ENCODE measurements around the gene MINK1.
"Not testable (repeated sequence)": the region's sequence is repeated elsewhere in the genome, so short reads cannot be mapped to it uniquely, and the experiment has no call there.

MINK1 gene

DNA sequence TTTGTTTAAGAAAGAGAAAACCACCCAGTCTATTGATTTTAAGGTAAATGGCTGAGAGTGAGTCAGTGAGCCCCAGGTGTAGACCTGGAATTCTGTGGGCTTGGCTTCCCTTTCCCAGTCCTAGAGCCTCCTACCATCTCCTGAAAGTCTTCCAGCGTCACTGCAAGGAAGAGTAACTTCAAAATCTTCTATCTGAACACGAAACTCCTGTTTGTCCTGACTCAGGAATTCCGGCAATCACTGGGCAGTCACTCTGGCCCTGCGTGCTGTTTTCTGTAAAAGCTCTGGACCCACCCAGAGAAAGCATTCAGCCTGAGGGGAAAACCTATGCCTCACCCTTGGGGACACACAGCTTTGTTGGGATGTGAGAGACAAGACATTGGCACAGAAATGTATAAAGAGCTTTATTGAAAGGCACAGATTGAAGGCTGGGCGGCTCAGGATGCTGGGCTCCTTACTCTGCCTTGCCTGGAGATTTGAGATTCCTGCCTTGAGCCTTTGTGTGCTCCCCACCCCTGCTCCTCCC, 15.9 kb downstream of the MINK1 start:
- DNase-seq = no peak

DNA sequence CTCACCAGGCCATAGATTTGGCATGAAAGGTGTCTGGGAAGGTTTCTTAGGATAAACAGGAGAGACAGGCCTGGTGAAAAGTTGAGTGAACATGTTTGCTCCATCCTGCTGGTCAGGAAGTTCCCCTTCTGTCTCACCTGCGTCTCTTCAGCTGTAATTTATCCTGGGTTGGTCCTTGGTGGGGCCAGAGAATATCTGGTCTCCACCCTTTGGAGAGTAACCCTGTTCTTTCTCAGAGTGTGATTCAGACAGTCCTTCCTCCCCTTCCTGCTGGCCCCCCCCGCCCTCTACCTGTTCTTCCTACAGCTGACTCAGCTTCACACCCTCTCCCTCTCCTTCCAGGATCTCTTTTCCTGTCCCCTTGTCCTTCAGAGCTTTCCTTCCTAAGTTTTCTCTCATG, 17.1 kb downstream of the MINK1 start:
- DNase-seq = no peak

- no peak for DNase-seq
Measured at GRCh38 chr17:4851084-4851483, 17.9 kb downstream of the MINK1 start.

GRCh38 chr17:4852567-4853207, 19.5 kb downstream of the MINK1 start:
- DNase-seq = no peak

DNA sequence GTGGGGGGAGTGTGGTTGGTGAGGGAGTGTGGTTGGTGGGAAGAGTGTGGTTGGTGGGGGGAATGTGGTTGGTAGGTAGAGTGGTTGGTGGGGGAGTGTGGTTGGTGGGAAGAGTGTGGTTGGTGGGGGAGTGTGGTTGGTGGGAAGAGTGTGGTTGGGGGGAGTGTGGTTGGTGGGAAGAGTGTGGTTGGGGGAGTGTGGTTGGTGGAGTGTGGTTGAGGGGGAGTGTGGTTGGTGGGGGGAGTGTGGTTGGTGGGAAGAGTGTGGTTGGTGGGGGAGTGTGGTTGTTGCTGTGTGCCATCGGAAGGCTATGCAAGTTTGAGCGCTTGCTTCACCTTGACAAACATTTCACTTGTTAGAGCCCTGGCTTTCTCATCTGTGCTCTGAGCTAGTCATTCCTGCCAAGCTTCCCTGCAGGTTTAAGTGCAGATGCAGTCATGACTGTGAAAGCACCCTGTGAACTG, 20.1 kb downstream of the MINK1 start:
- DNase-seq = peak; percentile 13

DNA sequence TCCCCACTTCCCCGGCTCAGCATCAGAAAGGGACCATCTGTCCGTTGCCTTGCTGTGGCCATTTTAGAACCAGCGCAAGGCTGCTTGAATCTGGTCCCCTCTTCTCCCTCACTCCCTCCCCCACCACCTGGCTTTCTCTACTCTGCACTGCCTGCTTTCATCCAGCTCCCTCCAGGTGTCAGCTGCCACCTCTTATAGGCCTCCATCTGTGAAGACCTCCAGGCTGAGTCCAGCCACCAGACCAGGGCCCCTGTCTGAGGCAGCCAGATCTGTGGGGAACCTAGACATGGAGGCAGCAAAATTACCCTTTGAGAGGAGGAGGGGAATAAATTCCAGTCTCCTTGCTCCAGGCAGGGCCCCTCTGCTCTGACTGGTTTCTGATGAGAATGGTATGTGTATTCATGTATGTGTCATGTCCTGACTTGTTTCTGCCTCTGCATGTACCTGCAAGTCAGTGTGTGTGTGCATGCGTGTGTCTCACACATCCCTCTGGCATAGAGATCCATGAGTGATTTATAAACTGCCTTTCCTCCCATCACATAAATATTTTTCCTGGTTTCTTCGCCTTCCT, 21.1 kb downstream of the MINK1 start:
- DNase-seq = no peak

GRCh38 chr17:4856271-4856936, 23.3 kb downstream of the MINK1 start:
- no peak for DNase-seq

GRCh38 chr17:4856937-4857314, 23.8 kb downstream of the MINK1 start:
- DNase-seq = no peak

- not testable (repeated sequence) for DNase-seq
Measured at GRCh38 chr17:4857347-4857746, 24.2 kb downstream of the MINK1 start.

DNA sequence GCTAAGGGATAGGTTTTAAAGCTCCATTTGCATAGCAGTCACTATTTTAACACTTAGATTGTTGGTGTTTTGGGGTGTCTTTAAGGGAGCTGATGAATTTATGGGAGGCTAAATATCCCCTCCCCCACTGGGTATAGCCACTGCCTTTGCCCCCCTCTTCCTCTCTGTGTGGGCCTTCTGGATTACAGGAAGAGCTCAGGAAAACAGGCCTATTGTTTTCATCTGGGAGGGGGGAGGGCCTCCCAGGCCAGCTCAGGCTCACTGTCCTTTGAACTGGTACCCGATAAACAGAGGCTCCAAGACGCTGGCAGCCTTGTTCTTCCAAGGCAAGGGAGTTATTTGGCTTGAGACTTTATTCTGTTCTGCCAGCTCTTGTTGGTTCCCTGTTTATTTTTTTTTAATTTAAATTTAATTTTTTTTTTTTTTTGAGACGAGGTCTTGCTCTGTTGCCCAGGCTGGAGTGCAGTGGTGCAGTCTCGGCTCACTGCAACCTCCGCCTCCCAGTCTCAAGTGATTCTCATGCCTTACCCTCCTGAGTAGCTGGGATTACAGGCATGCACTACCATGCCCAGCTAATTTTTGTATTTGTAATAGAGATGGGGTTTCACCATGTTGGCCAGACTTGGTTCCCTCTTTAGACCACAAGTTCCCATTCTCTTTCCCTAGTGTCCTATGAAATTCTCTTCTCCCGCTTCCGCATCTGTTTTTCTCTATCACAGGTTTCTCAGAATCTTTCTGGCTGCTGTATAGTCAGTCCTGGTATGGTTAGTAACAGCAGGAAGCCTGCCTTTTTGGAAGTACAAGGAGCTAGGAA, 25.1 kb downstream of the MINK1 start:
- no peak for DNase-seq

DNA sequence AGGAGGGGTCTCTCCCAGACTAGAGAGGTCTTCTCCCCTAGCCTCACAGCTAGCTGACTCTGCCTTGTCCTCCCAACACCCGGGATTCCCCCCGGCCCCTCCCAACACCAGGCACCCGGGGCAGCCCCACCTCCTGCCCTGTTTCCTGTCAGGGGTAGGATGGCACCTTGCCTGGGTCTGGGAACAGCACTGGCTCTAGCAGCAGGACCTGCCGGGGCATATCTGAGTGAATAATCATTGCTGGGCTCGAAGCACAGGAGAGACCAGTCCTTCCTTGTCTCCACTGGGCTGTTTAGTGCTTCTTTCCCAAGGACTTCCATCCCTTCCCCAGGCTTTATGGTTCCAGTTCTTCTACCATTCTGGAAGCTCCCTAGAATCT, 25.7 kb downstream of the MINK1 start:
- DNase-seq = no peak

GRCh38 chr17:4859816-4860625, 26.9 kb downstream of the MINK1 start:
- DNase-seq = no peak

- DNase-seq = no peak
Measured at GRCh38 chr17:4860651-4861050, 27.5 kb downstream of the MINK1 start.

DNA sequence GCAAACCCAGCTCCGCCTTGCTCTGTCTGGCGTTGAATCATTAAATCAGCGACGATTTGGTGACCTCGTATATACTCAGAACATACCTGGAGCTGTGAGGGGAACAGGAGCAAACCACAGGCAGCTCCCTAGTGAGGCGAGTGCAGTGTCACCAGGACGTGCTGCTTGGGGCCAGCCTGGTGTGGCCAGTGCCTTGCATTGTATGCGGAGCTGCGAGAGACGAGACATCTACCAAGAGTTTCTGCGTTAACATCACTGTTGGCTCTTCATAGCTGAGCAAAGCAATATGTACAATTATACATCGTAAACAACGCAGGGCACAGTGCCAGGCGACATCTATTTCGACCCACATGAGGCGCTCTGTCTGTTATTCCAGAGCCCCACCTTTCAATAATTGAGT, 27.9 kb downstream of the MINK1 start:
- DNase-seq = no peak

DNA sequence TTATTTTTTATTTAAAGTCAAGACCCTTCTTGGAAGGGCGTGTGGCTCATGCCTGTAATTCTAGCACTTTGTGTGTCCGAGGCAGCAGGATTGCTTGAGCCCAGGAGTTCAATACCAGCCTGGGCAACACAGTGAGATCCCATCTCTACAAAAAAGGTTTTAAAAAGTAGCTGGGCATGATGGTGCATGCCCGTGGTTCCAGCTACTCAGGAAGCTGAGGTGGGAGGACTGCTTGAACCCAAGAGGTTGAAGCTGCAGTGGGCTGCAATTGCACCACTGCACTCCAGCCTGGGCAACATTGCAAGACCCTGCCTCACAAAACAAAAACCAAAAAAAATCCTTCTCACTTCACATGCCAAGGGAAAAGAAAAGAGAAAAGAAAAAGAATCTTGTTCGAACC, 29.6 kb downstream of the MINK1 start:
- DNase-seq = no peak

GRCh38 chr17:4863321-4863720, 30.2 kb downstream of the MINK1 start:
- DNase-seq = no peak

DNA sequence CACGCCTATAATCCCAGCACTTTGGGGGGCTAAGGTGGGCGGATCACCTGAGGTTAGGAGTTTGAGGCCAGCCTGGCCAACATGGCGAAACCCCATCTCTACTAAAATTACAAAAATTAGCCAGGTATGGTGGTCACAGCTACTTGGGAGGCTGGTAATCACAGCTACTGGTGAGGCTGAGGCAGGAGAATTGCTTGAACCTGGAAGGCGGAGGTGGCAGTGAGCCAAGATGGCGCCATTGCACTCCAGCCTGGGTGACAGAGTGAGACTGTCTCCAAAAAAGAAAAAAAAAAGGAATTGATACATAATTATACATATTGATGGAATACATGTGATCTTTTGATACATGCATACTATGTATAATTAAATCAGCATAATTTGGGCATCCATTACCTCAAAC, 34.4 kb downstream of the MINK1 start:
- not testable (repeated sequence) for DNase-seq

DNA sequence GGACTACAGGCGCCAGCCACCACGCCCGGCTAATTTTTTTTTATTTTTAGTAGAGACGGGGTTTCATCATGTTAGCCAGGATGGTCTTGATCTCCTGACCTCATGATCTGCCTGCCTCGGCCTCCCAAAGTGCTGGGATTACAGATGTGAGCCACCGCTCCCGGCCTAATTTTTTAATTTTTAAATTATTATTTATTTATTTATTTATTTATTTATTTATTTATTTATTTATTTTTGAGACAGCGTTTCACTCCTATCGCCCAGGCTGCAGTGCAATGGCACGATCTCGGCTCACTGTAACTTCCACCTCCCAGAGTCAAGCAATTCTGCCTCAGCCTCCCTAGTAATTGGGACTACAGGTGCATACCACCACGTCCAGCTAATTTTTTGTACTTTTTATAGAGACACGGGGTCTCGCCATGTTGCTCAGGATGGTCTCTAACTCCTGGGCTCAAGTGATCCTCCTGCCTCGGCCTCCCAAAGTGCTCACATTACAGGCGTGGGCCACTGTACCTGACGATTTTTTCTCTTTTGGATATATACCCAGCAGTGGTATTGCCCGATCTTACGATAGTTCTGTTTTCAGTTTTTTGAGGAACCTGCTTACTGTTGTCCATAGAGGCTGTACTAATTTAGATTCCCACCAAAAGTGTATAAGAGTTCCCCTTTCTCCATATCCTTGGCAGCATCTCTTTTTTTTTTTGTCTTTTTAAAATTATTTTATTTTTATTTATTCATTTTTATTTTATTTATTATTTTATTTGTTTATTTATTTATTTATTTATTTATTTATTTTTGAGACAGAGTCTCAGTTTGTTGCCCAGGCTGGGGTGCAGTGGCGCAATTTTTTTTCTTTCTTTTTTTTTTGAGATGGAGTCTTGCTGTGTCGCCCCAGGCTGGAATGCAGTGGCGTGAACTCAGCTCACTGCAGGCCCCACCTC, 36.2 kb downstream of the MINK1 start:
- DNase-seq = not testable (repeated sequence)

DNA sequence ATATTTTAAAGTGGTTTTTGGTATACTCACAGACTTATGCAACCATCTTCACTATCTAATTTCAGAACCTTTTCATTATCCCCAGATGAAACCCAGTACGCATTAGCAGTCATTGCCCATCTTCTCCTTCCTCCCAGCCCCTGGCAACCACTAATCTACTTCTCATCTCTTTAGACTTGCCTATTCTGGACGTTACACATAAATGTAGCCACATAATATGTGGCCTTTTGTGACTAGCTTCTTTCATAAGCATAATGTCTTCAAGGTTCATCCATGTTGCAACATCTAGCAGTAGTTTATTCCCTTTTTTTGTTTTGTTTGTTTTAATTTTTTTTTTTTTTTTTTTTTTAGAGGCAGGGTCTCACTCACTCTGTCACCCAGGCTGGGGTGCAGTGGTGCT, 37.7 kb downstream of the MINK1 start:
- DNase-seq = no peak

DNA sequence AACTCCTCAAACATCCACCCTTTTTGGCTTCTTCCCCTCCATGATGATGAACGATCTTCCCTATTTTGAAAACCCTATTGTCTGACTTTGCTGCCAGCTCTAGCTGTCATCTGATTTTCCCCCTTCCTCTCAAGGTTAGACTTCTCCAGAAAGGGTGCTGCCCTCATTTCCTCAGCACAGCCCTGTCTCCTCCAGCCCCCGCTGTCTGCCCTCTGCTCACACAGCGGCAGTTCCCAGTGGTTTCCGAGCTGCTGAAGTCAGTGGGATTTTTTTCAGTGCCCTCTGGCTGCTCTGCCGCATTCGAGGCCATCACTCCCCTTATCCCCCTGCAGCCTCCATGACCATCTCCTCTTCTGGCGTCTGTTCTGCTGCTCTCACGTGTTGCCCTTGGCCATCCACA, 39.6 kb downstream of the MINK1 start:
- no peak for DNase-seq

GRCh38 chr17:4877089-4877488, 43.9 kb downstream of the MINK1 start:
- no peak for DNase-seq
